ENCODE results near the gene PIM3.

PIM3 gene

DNA sequence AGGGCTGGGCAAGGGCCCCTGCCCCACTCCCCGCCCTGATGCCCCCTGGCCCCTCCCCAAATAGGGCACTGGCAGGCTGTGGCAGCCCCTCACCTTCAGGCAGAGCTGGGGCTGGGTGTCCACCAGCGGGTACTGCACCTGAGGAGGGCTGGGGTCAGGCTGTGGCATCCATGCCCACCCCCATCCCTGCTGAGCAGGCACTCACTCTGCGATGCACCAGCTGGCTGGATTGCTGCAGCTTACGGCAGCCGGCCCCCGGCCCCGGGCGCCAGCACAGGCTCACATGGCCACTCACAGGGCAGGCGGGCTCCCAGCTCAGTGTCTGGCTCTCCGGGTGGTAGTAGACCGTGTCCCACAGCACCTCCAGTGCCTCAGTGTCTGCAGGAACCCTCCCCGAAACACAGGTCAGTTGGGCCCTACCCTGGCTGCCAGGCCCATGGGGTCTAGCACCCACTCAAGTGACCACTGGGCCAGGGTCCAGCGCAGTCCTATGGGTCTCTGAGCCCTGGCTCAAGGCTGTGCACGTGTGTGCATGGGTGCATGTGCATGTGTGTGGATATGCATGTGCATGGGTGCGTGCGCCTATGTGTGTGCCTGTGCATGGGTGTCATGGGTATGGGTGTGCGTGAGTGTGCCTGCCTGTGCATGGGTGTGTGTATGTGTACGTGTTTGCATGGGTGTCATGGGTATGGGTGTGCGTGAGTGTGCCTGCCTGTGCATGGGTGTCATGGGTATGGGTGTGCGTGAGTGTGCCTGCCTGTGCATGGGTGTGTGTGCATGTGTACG lies 37.6 kb downstream of the PIM3 start:
- no peak overlapping the region for H3K4me3 ChIP-seq (ENCODE audit: low read depth, low read length)
- no peak for DNase-seq (ENCODE audit: low read depth)
- TF ChIP-seq MYC (IDR thresholded peaks at IDR 0.05; ENCODE audit: low read depth, low read length) (no peak), POLR2A (IDR thresholded peaks at IDR 0.05; ENCODE audit: extremely low read depth, insufficient read length) (no peak)
- TF ChIP-seq, protein P1, sequence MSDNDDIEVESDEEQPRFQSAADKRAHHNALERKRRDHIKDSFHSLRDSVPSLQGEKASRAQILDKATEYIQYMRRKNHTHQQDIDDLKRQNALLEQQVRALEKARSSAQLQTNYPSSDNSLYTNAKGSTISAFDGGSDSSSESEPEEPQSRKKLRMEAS (IDR thresholded peaks at IDR 0.05; ENCODE audit: low read depth, low read length), result no peak
- TF ChIP-seq, protein P2, sequence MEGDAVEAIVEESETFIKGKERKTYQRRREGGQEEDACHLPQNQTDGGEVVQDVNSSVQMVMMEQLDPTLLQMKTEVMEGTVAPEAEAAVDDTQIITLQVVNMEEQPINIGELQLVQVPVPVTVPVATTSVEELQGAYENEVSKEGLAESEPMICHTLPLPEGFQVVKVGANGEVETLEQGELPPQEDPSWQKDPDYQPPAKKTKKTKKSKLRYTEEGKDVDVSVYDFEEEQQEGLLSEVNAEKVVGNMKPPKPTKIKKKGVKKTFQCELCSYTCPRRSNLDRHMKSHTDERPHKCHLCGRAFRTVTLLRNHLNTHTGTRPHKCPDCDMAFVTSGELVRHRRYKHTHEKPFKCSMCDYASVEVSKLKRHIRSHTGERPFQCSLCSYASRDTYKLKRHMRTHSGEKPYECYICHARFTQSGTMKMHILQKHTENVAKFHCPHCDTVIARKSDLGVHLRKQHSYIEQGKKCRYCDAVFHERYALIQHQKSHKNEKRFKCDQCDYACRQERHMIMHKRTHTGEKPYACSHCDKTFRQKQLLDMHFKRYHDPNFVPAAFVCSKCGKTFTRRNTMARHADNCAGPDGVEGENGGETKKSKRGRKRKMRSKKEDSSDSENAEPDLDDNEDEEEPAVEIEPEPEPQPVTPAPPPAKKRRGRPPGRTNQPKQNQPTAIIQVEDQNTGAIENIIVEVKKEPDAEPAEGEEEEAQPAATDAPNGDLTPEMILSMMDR (IDR thresholded peaks at IDR 0.05; ENCODE audit: low read depth, low read length), result no peak

DNA sequence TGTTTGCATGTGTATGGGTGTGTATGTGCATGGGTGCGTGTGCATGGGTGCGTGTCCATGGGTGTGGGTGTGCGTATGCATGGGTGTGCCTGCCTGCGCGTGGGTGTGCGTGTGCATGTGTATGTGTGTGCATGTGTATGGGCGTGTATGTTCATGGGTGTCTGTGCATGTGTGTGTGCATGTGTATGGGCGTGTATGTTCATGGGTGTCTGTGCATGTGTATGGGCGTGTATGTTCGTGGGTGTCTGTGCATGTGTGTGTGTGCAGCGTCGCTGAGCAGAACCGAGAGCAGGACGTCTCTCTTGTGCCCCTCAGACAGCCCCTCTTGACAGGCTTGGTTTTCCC lies 38.1 kb downstream of the PIM3 start:
- DNase-seq (ENCODE audit: low read depth), result no peak
- H3K4me3 ChIP-seq (ENCODE audit: low read depth, low read length), result no peak overlapping the region
- TF ChIP-seq, protein P2 (IDR thresholded peaks at IDR 0.05; ENCODE audit: low read depth, low read length), result no peak
- no peak for TF ChIP-seq MYC (IDR thresholded peaks at IDR 0.05; ENCODE audit: low read depth, low read length)

DNA sequence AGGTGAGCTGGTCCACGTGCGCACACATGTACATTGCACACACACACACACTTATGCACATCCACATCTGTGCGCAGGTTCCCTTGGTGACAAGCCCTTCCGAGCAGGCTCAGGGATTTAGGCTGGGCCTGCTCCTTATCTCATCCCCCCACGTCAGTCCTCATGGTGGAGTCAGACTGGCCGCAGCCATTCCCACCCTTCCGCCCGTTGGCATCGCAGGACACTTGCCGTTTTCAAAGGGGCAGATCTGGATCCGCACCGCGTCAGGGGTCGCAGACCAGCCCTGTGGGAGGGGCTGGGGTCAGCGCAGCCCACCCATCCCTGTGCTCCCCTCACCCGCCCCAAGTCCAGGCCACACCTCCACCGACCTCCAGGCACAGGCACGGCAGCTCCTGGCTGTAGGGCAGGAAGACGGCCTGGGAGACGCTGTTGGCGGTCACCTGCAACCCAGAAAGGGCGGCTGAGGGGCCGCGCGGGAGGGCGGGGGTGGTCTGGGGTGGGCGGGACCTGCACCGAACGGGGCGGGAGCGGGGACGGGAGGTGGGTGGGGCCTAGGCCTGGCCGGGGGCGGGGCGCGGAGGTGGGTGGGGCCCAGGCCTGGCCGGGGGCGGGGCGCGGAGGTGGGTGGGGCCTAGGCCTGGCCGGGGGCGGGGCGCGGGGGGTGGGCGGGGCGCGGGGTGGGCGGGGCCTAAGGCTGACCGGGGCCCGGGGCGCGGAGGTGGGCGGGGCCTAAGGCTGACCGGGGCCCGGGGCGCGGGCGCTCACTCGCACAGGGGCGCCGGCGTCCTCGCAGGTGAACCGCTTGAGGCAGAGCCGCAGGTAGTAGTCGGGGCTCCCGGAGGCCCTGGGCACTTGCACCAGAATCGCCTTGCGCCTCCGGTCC lies 38.7 kb downstream of the PIM3 start:
- no peak overlapping the region for H3K4me3 ChIP-seq (ENCODE audit: low read depth, low read length)
- no peak for TF ChIP-seq MYC (IDR thresholded peaks at IDR 0.05; ENCODE audit: low read depth, low read length)
- TF ChIP-seq POLR2A (IDR thresholded peaks at IDR 0.05; ENCODE audit: extremely low read depth, insufficient read length), result no peak
- TF ChIP-seq, protein P1 (IDR thresholded peaks at IDR 0.05; ENCODE audit: low read depth, low read length), result no peak
- TF ChIP-seq, protein P2 (IDR thresholded peaks at IDR 0.05; ENCODE audit: low read depth, low read length), result no peak
- no peak for DNase-seq (ENCODE audit: low read depth)

DNA sequence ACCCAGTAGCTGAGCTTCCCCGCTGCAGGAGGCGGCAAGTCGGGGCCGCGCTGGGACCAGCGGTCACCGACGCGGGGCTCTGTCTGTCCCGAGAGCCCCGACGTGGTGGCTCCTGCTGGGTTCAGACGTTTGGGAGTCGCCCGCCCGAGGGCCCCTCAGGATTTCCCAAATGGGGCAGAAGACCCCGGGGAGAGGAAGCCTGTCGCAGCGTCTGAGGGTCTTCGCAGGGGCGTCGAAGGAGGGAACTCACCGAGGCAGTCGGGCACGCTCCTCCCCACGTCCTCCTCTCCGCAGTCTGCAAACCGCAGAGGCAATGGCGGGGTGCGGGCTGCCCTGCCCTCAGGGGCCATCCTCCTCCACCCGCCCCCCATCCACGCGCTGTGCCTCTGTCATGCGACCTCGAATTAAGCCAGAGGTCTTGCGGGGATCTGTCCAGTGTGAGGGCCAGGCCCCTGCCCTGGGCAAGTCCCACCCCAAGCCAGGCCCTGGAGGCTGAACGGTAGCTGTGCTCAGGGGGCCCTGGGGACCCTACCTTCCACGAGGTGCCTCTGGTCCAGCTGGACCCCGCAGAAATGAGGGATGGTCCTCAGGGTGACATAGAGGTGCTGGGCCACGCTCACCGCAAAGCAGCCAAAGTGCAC lies 39.5 kb downstream of the PIM3 start:
- DNase-seq (ENCODE audit: low read depth), result no peak
- TF ChIP-seq POLR2A (IDR thresholded peaks at IDR 0.05; ENCODE audit: extremely low read depth, insufficient read length), result no peak
- TF ChIP-seq, protein P2 (IDR thresholded peaks at IDR 0.05; ENCODE audit: low read depth, low read length), result no peak
- TF ChIP-seq, protein P1 (IDR thresholded peaks at IDR 0.05; ENCODE audit: low read depth, low read length), result no peak
- no peak for TF ChIP-seq MYC (IDR thresholded peaks at IDR 0.05; ENCODE audit: low read depth, low read length)
- H3K4me3 ChIP-seq (ENCODE audit: low read depth, low read length), result no peak overlapping the region

DNA sequence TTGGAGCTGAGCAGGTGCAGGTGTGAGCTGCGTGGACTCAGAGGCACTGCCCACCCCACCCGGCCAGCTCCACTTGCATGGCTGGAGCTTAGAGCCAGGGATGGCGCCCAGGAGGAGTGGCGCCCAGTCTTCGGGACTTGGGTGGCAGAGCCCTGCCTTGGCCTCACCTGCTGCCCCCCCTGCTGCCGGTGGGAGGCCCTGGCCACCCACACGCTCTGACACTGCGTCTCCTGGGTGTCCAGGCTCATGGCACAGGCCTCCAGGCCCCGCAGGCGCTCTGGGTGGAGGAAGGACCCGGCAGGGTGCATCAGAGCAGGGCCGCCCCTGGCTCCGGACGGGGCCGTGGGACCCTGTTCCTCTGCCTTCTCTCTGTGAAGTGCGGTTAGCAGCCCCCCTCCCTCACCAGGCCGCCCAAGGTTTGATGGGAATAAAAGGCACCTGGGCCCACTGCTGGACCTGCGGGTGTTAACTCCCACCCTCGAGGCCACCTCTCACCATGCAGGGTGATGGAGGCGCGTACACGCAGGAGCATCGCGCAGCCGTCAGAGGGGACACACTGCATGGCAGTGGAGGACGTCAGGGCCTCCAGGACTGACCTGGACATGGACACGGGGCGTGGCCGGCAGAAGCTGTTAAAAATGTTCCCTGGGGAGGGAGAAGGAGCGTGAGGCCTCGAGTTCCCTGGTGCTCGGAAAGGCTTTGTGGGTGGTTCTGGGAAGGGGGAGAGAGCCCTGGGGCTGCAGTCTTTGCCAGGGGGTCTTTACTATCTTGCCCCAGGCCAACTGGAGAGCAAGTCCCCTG lies 40.2 kb downstream of the PIM3 start:
- no peak for TF ChIP-seq MYC (IDR thresholded peaks at IDR 0.05; ENCODE audit: low read depth, low read length)
- TF ChIP-seq, protein P1 (IDR thresholded peaks at IDR 0.05; ENCODE audit: low read depth, low read length), result no peak
- no peak for TF ChIP-seq POLR2A (IDR thresholded peaks at IDR 0.05; ENCODE audit: extremely low read depth, insufficient read length)
- TF ChIP-seq, protein P2 (IDR thresholded peaks at IDR 0.05; ENCODE audit: low read depth, low read length), result no peak
- DNase-seq (ENCODE audit: low read depth), result no peak
- no peak overlapping the region for H3K4me3 ChIP-seq (ENCODE audit: low read depth, low read length)

Data from NB4 (cell line).